Measurements from ENCODE around the gene YWHAQ. TPM values are rescaled to one million over a fixed set of nuclear protein-coding genes. Genes with fewer than 3 reads are reported as not detected.
A peak's percentile ranks its signal among the peaks of the same experiment; 100 is the strongest.

The YWHAQ gene
- total RNA-seq, 1 donor: 562 TPM

GRCh38 chr2:9547262-9547991 lies 83.4 kb downstream of the YWHAQ start:
- no peak overlapping the region for H3K4me3 ChIP-seq (ENCODE audit: low read depth, low read length)
- TF ChIP-seq, protein P1, sequence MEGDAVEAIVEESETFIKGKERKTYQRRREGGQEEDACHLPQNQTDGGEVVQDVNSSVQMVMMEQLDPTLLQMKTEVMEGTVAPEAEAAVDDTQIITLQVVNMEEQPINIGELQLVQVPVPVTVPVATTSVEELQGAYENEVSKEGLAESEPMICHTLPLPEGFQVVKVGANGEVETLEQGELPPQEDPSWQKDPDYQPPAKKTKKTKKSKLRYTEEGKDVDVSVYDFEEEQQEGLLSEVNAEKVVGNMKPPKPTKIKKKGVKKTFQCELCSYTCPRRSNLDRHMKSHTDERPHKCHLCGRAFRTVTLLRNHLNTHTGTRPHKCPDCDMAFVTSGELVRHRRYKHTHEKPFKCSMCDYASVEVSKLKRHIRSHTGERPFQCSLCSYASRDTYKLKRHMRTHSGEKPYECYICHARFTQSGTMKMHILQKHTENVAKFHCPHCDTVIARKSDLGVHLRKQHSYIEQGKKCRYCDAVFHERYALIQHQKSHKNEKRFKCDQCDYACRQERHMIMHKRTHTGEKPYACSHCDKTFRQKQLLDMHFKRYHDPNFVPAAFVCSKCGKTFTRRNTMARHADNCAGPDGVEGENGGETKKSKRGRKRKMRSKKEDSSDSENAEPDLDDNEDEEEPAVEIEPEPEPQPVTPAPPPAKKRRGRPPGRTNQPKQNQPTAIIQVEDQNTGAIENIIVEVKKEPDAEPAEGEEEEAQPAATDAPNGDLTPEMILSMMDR (IDR thresholded peaks at IDR 0.05; ENCODE audit: insufficient read depth, low read length): no peak
- DNase-seq (ENCODE audit: low read depth): no peak

- no peak overlapping the region for H3K4me3 ChIP-seq (ENCODE audit: low read depth, low read length)
- TF ChIP-seq, protein P1 (IDR thresholded peaks at IDR 0.05; ENCODE audit: insufficient read depth, low read length): no peak
- DNase-seq (ENCODE audit: low read depth): no peak
Observed at GRCh38 chr2:9545502-9545901, 85.3 kb downstream of the YWHAQ start.

- no peak for DNase-seq (ENCODE audit: low read depth)
- no peak overlapping the region for H3K4me3 ChIP-seq (ENCODE audit: low read depth, low read length)
- TF ChIP-seq, protein P1 (IDR thresholded peaks at IDR 0.05; ENCODE audit: insufficient read depth, low read length): no peak
Observed at GRCh38 chr2:9543557-9543956, 87.2 kb downstream of the YWHAQ start.

DNA sequence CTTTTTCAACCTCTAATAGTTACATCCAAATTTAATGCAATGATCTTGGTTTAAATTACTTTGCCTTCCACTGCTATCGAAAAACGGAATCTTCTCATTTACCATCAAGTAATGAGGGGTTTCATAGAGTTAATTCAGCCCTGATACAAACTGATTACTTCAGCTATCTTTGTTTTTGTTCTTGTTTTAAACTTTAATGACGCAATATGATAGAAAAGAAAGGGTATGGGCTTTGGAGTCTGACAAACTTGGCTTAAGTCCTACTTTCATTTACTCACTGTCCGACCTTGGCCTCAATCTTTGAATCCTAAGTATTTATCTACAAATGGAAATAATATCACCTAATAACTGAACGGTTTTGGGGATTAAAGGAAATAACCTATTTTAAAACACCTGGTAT lies 91.3 kb downstream of the YWHAQ start:
- peak; percentile 72 for DNase-seq (ENCODE audit: low read depth)
- no peak overlapping the region for H3K4me3 ChIP-seq (ENCODE audit: low read depth, low read length)

GRCh38 chr2:9538000-9538507 lies 92.7 kb downstream of the YWHAQ start:
- H3K4me3 ChIP-seq (ENCODE audit: low read depth, low read length): no peak overlapping the region
- peak; percentile 95 for DNase-seq (ENCODE audit: low read depth)
- TF ChIP-seq, protein P1 (IDR thresholded peaks at IDR 0.05; ENCODE audit: insufficient read depth, low read length): no peak

More for the DNA sequence above, 91.3 kb downstream of the YWHAQ start:
- TF ChIP-seq, protein P1 (IDR thresholded peaks at IDR 0.05; ENCODE audit: insufficient read depth, low read length): no peak

DNA sequence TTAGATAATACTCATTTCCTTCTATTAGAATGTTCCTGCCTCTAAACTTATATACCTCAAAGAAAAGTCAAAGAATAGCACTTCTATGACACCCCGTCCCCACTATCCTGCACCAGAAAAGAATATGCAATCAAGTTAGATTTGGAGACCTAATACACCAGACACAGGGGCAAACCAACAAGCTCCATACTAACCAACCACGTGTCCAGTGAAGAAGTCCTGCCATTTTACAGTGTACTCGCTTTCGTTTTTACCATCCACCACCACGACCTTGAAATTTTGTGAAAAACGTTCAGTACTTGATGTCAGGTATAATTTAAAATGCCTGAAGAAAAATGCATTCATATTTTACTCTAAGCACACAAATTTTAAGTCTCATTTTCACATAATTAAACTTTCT lies 94.3 kb downstream of the YWHAQ start:
- H3K4me3 ChIP-seq (ENCODE audit: low read depth, low read length): no peak overlapping the region
- TF ChIP-seq, protein P1 (IDR thresholded peaks at IDR 0.05; ENCODE audit: insufficient read depth, low read length): no peak
- DNase-seq (ENCODE audit: low read depth): no peak

All from fibroblast of the aortic adventitia (primary cell).